ENCODE measurements around the gene MAP2. TPM values are rescaled to one million over a fixed set of nuclear protein-coding genes. Genes with fewer than 3 reads are reported as not detected.

MAP2 gene
- total RNA-seq, 1 experiment from 2014 or later: 71.1 TPM

DNA sequence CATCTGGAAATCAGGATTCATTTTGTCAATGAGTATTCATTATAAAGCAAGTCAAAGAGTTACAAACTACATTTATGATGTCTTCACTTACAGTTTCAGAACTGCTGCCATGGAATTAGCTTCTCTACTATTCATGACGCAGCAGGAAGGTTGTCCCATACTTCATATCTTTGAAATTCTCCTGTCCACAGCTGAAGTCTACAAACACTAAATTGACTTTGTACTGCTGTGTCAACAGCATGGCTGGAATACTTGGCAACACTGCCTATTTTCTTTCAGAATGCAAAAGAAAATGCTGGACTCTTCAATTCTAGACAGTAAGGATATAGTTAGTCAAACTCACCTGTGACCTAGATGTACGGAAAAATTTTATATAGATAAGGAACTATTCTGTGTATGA is 303.2 kb downstream of the MAP2 start:
- CTCF ChIA-PET: no interaction called here
- intact Hi-C loops (cut with micrococcal nuclease; ENCODE audit: unreplicated experiment): no loop called here
- no peaks in the 10 kb centered on the region for H3K79me2 ChIP-seq (ENCODE audit: low read depth)
- H2AFZ ChIP-seq: no peak overlapping the region
- H3K4me1 ChIP-seq (replicated peaks; ENCODE audit: insufficient read depth): no peaks in the 10 kb centered on the region
- no TSS peak for BruUV-seq (replicated peaks)
- no peak overlapping the region for H3K4me2 ChIP-seq
- H3K9me2 ChIP-seq (ENCODE audit: insufficient read depth): no peaks in the 10 kb centered on the region
- no peak for DNase-seq
- H3K27me3 ChIP-seq (ENCODE audit: insufficient read depth, low read depth): no peaks in the 10 kb centered on the region
- H3K4me3 ChIP-seq: no peak overlapping the region
- H3K36me3 ChIP-seq (ENCODE audit: low read depth): no peaks in the 10 kb centered on the region
- H4K20me1 ChIP-seq (ENCODE audit: insufficient read depth): no peaks in the 10 kb centered on the region
- H3K27ac ChIP-seq: no peak overlapping the region
- H3K9me3 ChIP-seq (ENCODE audit: insufficient read depth, low read depth): no peaks in the 10 kb centered on the region; the same call in 1 of the 2 replicates
- TF ChIP-seq CTCF (conservative IDR thresholded peaks at IDR 0.05) (no peak), EZH2 (IDR thresholded peaks at IDR 0.05; ENCODE audit: low read depth) (no peak)
- H3F3A ChIP-seq (ENCODE audit: insufficient read depth, low read depth): no peaks in the 10 kb centered on the region
- POLR2A ChIA-PET (ENCODE audit: unreplicated experiment): no interaction called here

DNA sequence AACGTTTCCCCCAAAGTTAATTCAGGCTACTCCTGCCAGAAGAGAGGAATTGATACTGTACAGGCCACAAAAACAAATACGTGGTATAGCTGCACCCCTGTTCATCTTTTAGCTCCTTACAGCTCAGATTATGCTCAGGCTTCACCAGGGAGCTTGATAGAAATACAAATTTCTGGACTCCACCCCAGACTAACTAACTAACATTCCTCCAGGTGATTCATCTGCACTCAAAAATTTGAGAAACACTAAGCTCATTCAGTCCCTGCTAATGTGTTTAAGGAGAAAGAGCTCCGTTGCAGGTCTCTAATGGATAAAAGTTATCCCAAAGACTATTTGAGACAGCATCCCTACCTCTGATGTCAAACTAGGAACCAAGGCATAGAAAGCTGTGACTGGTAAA is 311.0 kb downstream of the MAP2 start:
- Histone ChIP-seq H3K4me2 (no peak overlapping the region), H3K27ac (no peak overlapping the region), H2AFZ (no peak overlapping the region), H3K9me3 (ENCODE audit: insufficient read depth, low read depth) (no peaks in the 10 kb centered on the region), H3K36me3 (ENCODE audit: low read depth) (no peaks in the 10 kb centered on the region), H3F3A (ENCODE audit: insufficient read depth, low read depth) (no peaks in the 10 kb centered on the region), H4K20me1 (ENCODE audit: insufficient read depth) (no peaks in the 10 kb centered on the region), H3K27me3 (ENCODE audit: insufficient read depth, low read depth) (no peaks in the 10 kb centered on the region), H3K79me2 (ENCODE audit: low read depth) (no peaks in the 10 kb centered on the region), H3K4me1 (replicated peaks; ENCODE audit: insufficient read depth) (no peaks in the 10 kb centered on the region), H3K4me3 (no peak overlapping the region), H3K9me2 (ENCODE audit: insufficient read depth) (no peaks in the 10 kb centered on the region; the same call in 1 of the 2 replicates)
- POLR2A ChIA-PET (ENCODE audit: unreplicated experiment): no interaction called here
- no TSS peak for BruUV-seq (replicated peaks)
- intact Hi-C loops (cut with micrococcal nuclease; ENCODE audit: unreplicated experiment): no loop called here
- CTCF ChIA-PET: no interaction called here
- no peak for DNase-seq
- TF ChIP-seq EZH2 (IDR thresholded peaks at IDR 0.05; ENCODE audit: low read depth) (no peak), CTCF (conservative IDR thresholded peaks at IDR 0.05) (no peak)

GRCh38 chr2:209741953-209742352 is 318.1 kb downstream of the MAP2 start:
- no TSS peak for BruUV-seq (replicated peaks)
- intact Hi-C loops (cut with micrococcal nuclease; ENCODE audit: unreplicated experiment): no loop called here
- CTCF ChIA-PET: no interaction called here

More at GRCh38 chr2:209741953-209742352, 318.1 kb downstream of the MAP2 start:
- DNase-seq: no peak
- TF ChIP-seq CTCF (conservative IDR thresholded peaks at IDR 0.05): no peak
- no peak for TF ChIP-seq EZH2 (IDR thresholded peaks at IDR 0.05; ENCODE audit: low read depth)
- H3K27me3 ChIP-seq (ENCODE audit: insufficient read depth, low read depth): no peaks in the 10 kb centered on the region
- H3K9me2 ChIP-seq (ENCODE audit: insufficient read depth): no peaks in the 10 kb centered on the region
- no peaks in the 10 kb centered on the region for H3K36me3 ChIP-seq (ENCODE audit: low read depth)
- POLR2A ChIA-PET (ENCODE audit: unreplicated experiment): no interaction called here
- H2AFZ ChIP-seq: no peak overlapping the region
- H3K79me2 ChIP-seq (ENCODE audit: low read depth): no peaks in the 10 kb centered on the region
- H3K4me1 ChIP-seq (replicated peaks; ENCODE audit: insufficient read depth): no peaks in the 10 kb centered on the region
- H3F3A ChIP-seq (ENCODE audit: insufficient read depth, low read depth): no peaks in the 10 kb centered on the region
- H3K4me3 ChIP-seq: no peak overlapping the region
- no peaks in the 10 kb centered on the region for H4K20me1 ChIP-seq (ENCODE audit: insufficient read depth)
- H3K9me3 ChIP-seq (ENCODE audit: insufficient read depth, low read depth): no peaks in the 10 kb centered on the region
- H3K4me2 ChIP-seq: no peak overlapping the region
- no peak overlapping the region for H3K27ac ChIP-seq

All from PC-9 (cell line).